Measurements from ENCODE around the gene CNTNAP5.

- TF ChIP-seq CTCF (IDR thresholded peaks at IDR 0.05; ENCODE audit: poor library complexity) (no peak), EZH2phosphoT487 (IDR thresholded peaks at IDR 0.05; ENCODE audit: low read depth, severe bottlenecking, unreplicated experiment) (no peak), EZH2 (IDR thresholded peaks at IDR 0.05; ENCODE audit: borderline replicate concordance) (no peak)
Measured at GRCh38 chr2:124450481-124450880, 425.4 kb downstream of the CNTNAP5 start.
